Cardiac muscle cell (in vitro differentiated cells and primary cell): Measurements from ENCODE around the gene XXYLT1. TPM values are rescaled to one million over a fixed set of nuclear protein-coding genes. Genes with fewer than 3 reads are reported as not detected.
A peak's percentile ranks its signal among the peaks of the same experiment; 100 is the strongest.

Source experiments
- DNase-seq, 2 donors: peaks; one replicate each; pipeline versions ENCODE4 v3.0.0 to v3.0.0-alpha.2; 2010 to 2017; ENCODE audit warnings: low read depth in 1 of 2, low spot score in 1 of 2
- H3K27ac ChIP-seq: fragments of 200-600 bp; sonication (generic); 2 replicates; pipeline ENCODE4 v1.5.1; 2016
- H3K27me3 ChIP-seq: fragments of 200-600 bp; sonication (generic); 2 replicates; pipeline ENCODE4 v1.6.0; 2016; ENCODE audit warnings: control low read depth
- H3K36me3 ChIP-seq: fragments of 200-600 bp; sonication (generic); 2 replicates; pipeline ENCODE4 v1.5.1; 2016; ENCODE audit warnings: control low read depth
- H3K4me1 ChIP-seq: fragments of 200-600 bp; sonication (generic); 2 replicates; pipeline ENCODE4 v1.8.1; 2017; ENCODE audit warnings: low read depth, mild to moderate bottlenecking, mixed run types
- H3K4me3 ChIP-seq: fragments of 200-600 bp; sonication (generic); 2 replicates; pipeline ENCODE4 v1.5.1; 2016; ENCODE audit warnings: mild to moderate bottlenecking
- H3K9me3 ChIP-seq: fragments of 200-600 bp; sonication (generic); 2 replicates; pipeline ENCODE4 v1.5.1; 2017; ENCODE audit warnings: low read depth, mild to moderate bottlenecking, control low read depth
- CTCF ChIP-seq: IDR thresholded peaks from 2 replicates; pipeline ENCODE4 v1.5.1; 2012; ENCODE audit warnings: low read depth, mild to moderate bottlenecking, low read length
- polyA plus RNA-seq: library from polyadenylated mRNA; unstranded; fragments of >200 nt; fragmentation: Nextera tagmentation; extraction: Ambion mirVana; gene quantifications from 2 replicates; pipeline ENCODE4 v1.2.1, GENCODE V29; 2016
- total RNA-seq: library from RNA; depleted of rRNA; stranded (reverse); fragments of >200 nt; gene quantifications from 2 replicates; pipeline ENCODE4 v1.2.3, GENCODE V29; 2016

XXYLT1 gene
- total and polyA plus RNA-seq, 2 experiments from 2014 or later = 52.5 to 62.2 TPM

- H3K36me3 ChIP-seq = no peaks in the 10 kb centered on the region
- H3K4me3 ChIP-seq = no peak overlapping the region
- no peak for TF ChIP-seq CTCF
- H3K9me3 ChIP-seq = no peaks in the 10 kb centered on the region
- no peak overlapping the region for H3K27ac ChIP-seq
- H3K4me1 ChIP-seq = peaks cover 36% of the 10 kb centered on the region
- H3K27me3 ChIP-seq = no peaks in the 10 kb centered on the region
- no peak for DNase-seq
Observed at GRCh38 chr3:195113536-195114425, 157.2 kb downstream of the XXYLT1 start.

- H3K27me3 ChIP-seq = no peaks in the 10 kb centered on the region
- peaks cover 31% of the 10 kb centered on the region for H3K4me1 ChIP-seq
- H3K36me3 ChIP-seq = no peaks in the 10 kb centered on the region
- TF ChIP-seq CTCF = no peak
- no peak overlapping the region for H3K4me3 ChIP-seq
- no peak overlapping the region for H3K27ac ChIP-seq
- DNase-seq = peak in 1 of 2 donors; percentile 77
- H3K9me3 ChIP-seq = no peaks in the 10 kb centered on the region
Observed at GRCh38 chr3:195113048-195113447, 157.9 kb downstream of the XXYLT1 start.

- H3K4me3 ChIP-seq = no peak overlapping the region
- no peak for DNase-seq
- no peak for TF ChIP-seq CTCF
- H3K27ac ChIP-seq = no peak overlapping the region
- H3K36me3 ChIP-seq = no peaks in the 10 kb centered on the region
- peaks cover 24% of the 10 kb centered on the region for H3K4me1 ChIP-seq
- no peaks in the 10 kb centered on the region for H3K9me3 ChIP-seq
- H3K27me3 ChIP-seq = no peaks in the 10 kb centered on the region
Observed at GRCh38 chr3:195112361-195112791, 158.6 kb downstream of the XXYLT1 start.

- peaks cover 22% of the 10 kb centered on the region for H3K4me1 ChIP-seq
- H3K36me3 ChIP-seq = no peaks in the 10 kb centered on the region
- DNase-seq = no peak
- H3K9me3 ChIP-seq = no peaks in the 10 kb centered on the region
- H3K27me3 ChIP-seq = no peaks in the 10 kb centered on the region
- no peak for TF ChIP-seq CTCF
- no peak overlapping the region for H3K4me3 ChIP-seq
- peak overlapping the region; percentile 68 for H3K27ac ChIP-seq
Observed at GRCh38 chr3:195111766-195112165, 159.2 kb downstream of the XXYLT1 start.

GRCh38 chr3:195111319-195111705 is 159.6 kb downstream of the XXYLT1 start:
- H3K27me3 ChIP-seq = no peaks in the 10 kb centered on the region
- peaks cover 21% of the 10 kb centered on the region for H3K4me1 ChIP-seq
- no peak for TF ChIP-seq CTCF
- no peak overlapping the region for H3K4me3 ChIP-seq
- no peak for DNase-seq
- peak overlapping the region; percentile 68 for H3K27ac ChIP-seq
- no peaks in the 10 kb centered on the region for H3K36me3 ChIP-seq
- H3K9me3 ChIP-seq = no peaks in the 10 kb centered on the region
